Activated T-cell treated with anti-CD3 and anti-CD28 coated beads, Interleukin-2, amount 50 U/mL, for 4 hours (primary cell): ENCODE measurements around the gene LAMA2. TPM values are rescaled to one million over a fixed set of nuclear protein-coding genes. Genes with fewer than 3 reads are reported as not detected.

Experiments used
- ATAC-seq, 2 donors: fragments of 200-7000 bp; cut with Tn5 transposase; one replicate each; pipeline ENCODE4 v1.10.0; 2021
- DNase-seq: peaks from one replicate; pipeline ENCODE4 v3.0.0-alpha.2; 2020
- H3K27me3 Mint-ChIP-seq: one replicate; pipeline ENCODE4 v1.8.0; 2021; ENCODE audit warnings: low read depth, mixed read lengths
- H3K36me3 Mint-ChIP-seq: one replicate; pipeline ENCODE4 v1.8.0; 2022; ENCODE audit warnings: mixed read lengths; ENCODE audit not compliant: insufficient read depth
- H3K4me1 Mint-ChIP-seq: one replicate; pipeline ENCODE4 v1.8.0; 2021; ENCODE audit warnings: low read depth, mixed read lengths
- H3K4me3 Mint-ChIP-seq: one replicate; pipeline ENCODE4 v1.8.0; 2021; ENCODE audit warnings: mild to moderate bottlenecking, moderate library complexity, mixed read lengths
- H3K9me3 Mint-ChIP-seq: one replicate; pipeline ENCODE4 v1.8.0; 2021; ENCODE audit warnings: mixed read lengths
- total RNA-seq, 3 donors: library from RNA; stranded (reverse); gene quantifications; one replicate each; pipeline ENCODE4 v1.2.1, GENCODE V29; 2021

The LAMA2 gene
- total RNA-seq, 3 donors from 2014 or later, result 2.1 to 4.7 (median 3.8) TPM

DNA sequence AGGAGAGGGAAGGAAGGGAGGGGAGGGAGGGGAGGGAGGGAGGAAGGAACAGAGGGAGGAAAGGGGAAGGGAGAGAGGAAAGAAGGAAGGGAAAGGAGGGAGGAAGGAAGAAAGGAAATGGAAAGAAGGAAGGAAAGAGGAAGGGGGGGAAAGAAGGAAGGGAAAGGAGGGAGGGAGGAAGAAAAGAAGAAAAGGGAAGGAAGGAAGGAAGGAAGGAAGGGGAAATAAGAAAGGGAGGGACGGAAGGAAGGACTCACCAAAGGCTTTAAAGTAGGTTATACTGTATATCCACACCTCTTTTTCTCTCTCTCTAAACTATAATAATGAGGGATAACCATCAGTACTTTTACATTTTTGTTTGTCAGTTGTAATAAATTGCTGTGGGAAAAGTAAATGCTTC lies 502.2 kb downstream of the LAMA2 start:
- ATAC-seq (no peak), DNase-seq (no peak)
- Mint-ChIP-seq H3K27me3 (peaks cover 3% of the 10 kb centered on the region), H3K9me3 (no peaks in the 10 kb centered on the region), H3K36me3 (no peaks in the 10 kb centered on the region), H3K4me1 (no peaks in the 10 kb centered on the region), H3K4me3 (no peak overlapping the region)

GRCh38 chr6:129390900-129391299 lies 508.0 kb downstream of the LAMA2 start:
- Mint-ChIP-seq H3K4me1 (no peaks in the 10 kb centered on the region), H3K9me3 (no peaks in the 10 kb centered on the region), H3K27me3 (peaks cover 5% of the 10 kb centered on the region), H3K36me3 (no peaks in the 10 kb centered on the region), H3K4me3 (no peak overlapping the region)
- DNase-seq (no peak), ATAC-seq (no peak)

DNA sequence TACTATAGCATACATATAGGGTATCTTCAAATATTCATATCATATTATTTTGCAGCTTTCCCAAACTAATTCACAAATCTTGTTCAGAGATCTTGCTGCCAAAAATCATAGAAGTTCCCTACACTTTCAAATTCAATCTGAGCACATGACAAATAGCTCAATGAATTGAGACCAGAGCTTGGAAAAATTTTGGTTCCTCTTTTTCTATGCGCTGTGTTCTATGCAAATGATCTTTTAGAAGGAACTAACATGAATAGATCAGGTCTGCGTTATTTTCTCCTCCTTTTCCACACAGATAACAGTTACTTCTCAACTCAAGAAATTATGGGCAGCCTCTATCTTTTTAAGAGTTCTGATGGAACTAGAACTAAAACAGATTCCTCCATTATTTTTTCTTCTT lies 510.7 kb downstream of the LAMA2 start:
- H3K9me3 Mint-ChIP-seq, result no peaks in the 10 kb centered on the region
- H3K36me3 Mint-ChIP-seq, result no peaks in the 10 kb centered on the region
- ATAC-seq, result no peak

DNA sequence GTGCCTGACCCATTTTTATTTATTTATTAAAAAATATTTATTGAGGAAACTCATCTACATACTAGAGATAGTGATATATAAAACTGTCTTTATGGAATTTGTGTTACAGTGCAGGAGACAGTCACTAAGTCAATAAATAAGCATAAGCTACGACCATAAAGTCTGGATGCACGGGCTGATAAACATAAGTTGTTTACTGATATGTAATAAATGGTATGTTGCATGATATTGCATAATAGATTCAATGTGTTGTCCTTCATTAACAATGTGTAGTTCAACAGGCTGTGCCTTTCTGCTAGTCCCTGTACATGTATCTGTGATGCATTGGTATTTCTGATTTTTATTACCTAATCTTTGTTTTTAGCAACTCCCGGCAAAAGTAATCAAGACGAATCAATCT lies 515.8 kb downstream of the LAMA2 start:
- peaks cover 8% of the 10 kb centered on the region for H3K27me3 Mint-ChIP-seq
- H3K36me3 Mint-ChIP-seq, result no peaks in the 10 kb centered on the region
- ATAC-seq, result no peak
- H3K4me3 Mint-ChIP-seq, result no peak overlapping the region
- H3K4me1 Mint-ChIP-seq, result no peaks in the 10 kb centered on the region
- no peaks in the 10 kb centered on the region for H3K9me3 Mint-ChIP-seq
- DNase-seq, result no peak

More for the DNA sequence above, 510.7 kb downstream of the LAMA2 start:
- H3K27me3 Mint-ChIP-seq, result peaks cover 8% of the 10 kb centered on the region
- H3K4me3 Mint-ChIP-seq, result no peak overlapping the region
- no peak for DNase-seq
- no peaks in the 10 kb centered on the region for H3K4me1 Mint-ChIP-seq

GRCh38 chr6:129402244-129402643 lies 519.3 kb downstream of the LAMA2 start:
- no peaks in the 10 kb centered on the region for H3K36me3 Mint-ChIP-seq
- no peak for DNase-seq
- H3K9me3 Mint-ChIP-seq, result no peaks in the 10 kb centered on the region
- peaks cover 3% of the 10 kb centered on the region for H3K27me3 Mint-ChIP-seq
- ATAC-seq, result no peak
- H3K4me1 Mint-ChIP-seq, result no peaks in the 10 kb centered on the region
- no peak overlapping the region for H3K4me3 Mint-ChIP-seq

DNA sequence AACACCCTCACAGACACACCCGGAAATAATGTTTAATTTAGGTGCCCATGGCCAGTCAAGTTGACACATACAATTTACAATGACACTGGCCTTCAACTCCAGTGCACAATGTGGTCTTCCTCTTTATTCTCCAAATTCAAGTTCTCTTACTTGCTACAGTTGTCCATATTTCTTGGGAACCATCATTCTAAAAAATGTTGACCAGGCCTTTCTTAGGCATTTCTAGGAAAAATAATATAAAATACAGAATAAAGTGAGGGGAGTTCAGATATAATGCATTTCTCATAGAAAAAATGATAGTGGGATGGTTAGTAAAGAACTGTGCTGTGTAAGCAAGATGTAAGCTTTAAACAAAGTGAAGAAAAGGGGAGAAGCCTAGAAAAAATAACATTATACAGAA lies 528.2 kb downstream of the LAMA2 start:
- Mint-ChIP-seq H3K9me3 (no peaks in the 10 kb centered on the region), H3K27me3 (no peaks in the 10 kb centered on the region), H3K36me3 (no peaks in the 10 kb centered on the region), H3K4me1 (no peaks in the 10 kb centered on the region), H3K4me3 (no peak overlapping the region)
- DNase-seq (no peak), ATAC-seq (no peak)

DNA sequence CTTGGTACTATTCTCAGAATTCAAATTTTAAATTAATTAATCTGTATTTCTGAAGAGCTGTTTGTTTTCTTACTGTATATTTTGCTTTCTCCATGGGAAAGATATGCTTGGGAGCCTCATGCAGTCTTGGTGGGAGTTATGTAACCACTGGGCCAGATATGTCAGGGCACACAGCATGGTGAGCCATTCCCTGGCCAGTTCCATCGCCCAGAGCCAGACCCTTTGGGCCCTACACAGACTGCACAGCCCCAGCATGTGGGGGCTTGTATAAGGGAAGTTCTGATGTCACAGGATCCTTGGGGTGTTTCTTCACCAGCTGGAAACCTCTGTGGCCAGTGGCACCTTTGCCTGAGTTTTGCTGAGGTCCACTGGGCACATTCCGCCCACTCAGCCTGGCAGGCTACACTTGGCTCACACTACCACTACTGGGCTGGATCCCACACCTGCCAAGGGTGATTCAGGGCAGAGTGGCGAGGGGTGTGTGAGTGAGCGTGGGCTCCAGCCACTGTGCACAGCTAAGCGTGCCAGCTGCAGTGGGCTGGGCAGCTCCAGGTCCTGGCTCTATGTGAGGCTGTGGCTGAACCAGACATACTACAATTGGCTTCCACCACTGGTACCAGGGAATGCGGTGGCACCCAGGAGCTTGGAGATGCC lies 533.5 kb downstream of the LAMA2 start:
- ATAC-seq (no peak), DNase-seq (no peak)
- Mint-ChIP-seq H3K27me3 (no peaks in the 10 kb centered on the region), H3K4me1 (no peaks in the 10 kb centered on the region), H3K36me3 (no peaks in the 10 kb centered on the region), H3K4me3 (no peak overlapping the region), H3K9me3 (no peaks in the 10 kb centered on the region)

DNA sequence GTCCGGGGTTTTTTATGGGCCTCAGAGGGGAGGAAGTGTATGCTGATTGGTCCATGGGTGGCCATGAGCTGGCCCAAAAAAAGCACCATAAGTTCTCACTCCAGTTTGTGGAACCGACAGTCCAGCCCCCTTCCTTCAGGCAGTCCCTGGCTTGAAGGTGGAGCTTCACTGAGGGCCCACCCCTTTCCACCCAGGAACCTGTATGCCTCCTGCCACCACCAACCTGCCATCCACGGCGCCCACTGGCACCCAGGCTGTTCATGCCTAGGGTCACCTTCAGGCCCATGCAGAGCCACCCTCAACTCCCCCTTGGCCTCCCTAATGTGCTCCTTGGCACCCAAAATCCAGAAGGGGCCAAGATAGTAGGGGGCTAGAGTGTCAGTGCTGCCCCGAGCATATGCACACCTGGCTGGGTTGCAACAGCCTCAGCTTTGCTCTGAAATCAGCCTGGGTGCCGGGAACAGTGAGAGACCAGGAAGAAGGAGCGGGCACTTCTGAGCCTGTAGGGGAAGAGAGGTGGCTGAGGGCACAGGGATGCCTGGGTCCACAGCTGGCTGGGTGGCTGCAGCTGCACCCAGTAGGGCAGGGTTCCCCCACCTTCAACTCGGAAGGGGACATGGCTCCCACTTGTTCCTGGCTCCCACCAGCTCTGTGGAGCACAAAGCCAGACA lies 534.6 kb downstream of the LAMA2 start:
- no peak for DNase-seq
- Mint-ChIP-seq H3K27me3 (no peaks in the 10 kb centered on the region), H3K36me3 (no peaks in the 10 kb centered on the region), H3K4me3 (no peak overlapping the region), H3K4me1 (no peaks in the 10 kb centered on the region), H3K9me3 (no peaks in the 10 kb centered on the region)
- no peak for ATAC-seq

DNA sequence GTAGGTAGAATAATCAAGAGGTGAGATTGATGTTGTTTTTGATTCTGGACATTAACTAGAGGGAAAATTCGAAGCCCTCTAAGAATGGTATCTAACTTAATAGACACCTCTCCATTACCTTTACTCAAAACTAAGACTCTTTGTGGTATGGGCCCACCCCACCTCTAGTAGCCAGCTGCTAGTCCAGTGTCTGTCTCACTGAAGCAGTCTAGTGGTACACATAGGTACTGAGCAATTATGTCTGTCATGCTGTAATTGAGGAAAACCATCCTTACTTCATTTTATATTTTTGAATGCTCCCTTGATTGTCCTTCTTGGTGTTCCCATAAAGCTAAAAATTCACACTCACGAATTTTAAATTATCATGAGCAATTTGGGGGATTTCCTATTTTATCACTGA lies 536.4 kb downstream of the LAMA2 start:
- no peaks in the 10 kb centered on the region for H3K27me3 Mint-ChIP-seq
- H3K4me1 Mint-ChIP-seq, result no peaks in the 10 kb centered on the region
- H3K36me3 Mint-ChIP-seq, result no peaks in the 10 kb centered on the region
- no peaks in the 10 kb centered on the region for H3K9me3 Mint-ChIP-seq
- ATAC-seq (no peak), DNase-seq (no peak)
- H3K4me3 Mint-ChIP-seq, result no peak overlapping the region

- Mint-ChIP-seq H3K4me3 (no peak overlapping the region), H3K27me3 (no peaks in the 10 kb centered on the region), H3K9me3 (no peaks in the 10 kb centered on the region), H3K36me3 (no peaks in the 10 kb centered on the region), H3K4me1 (no peaks in the 10 kb centered on the region)
- DNase-seq, result no peak
- no peak for ATAC-seq
Measured at GRCh38 chr6:129426343-129426742, 543.4 kb downstream of the LAMA2 start.

- no peak for ATAC-seq
- Mint-ChIP-seq H3K36me3 (no peaks in the 10 kb centered on the region), H3K27me3 (peaks cover 2% of the 10 kb centered on the region), H3K9me3 (no peaks in the 10 kb centered on the region), H3K4me1 (no peaks in the 10 kb centered on the region), H3K4me3 (no peak overlapping the region)
- DNase-seq, result no peak
Measured at GRCh38 chr6:129429956-129430355, 547.0 kb downstream of the LAMA2 start.

DNA sequence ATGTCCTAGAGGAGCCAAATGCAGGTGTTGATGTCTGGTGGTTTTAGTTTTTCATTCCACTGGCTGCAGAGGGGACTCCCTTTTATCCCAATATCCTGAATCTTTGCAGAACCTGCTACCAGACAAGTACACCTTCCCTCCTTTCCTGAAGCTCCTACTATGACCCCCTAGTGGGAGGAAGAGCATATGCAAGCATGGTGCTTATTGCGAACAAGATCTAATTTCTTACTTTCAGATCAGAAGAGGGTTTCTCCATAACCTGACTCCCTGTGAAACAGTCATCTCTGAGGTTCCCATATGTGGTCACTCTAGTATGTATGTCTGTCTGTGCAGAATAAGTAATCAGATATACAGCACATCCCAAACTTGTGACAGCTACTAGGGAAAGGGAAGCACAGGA lies 549.8 kb downstream of the LAMA2 start:
- DNase-seq, result no peak
- Mint-ChIP-seq H3K4me3 (no peak overlapping the region), H3K36me3 (no peaks in the 10 kb centered on the region), H3K4me1 (no peaks in the 10 kb centered on the region), H3K27me3 (peaks cover 2% of the 10 kb centered on the region), H3K9me3 (no peaks in the 10 kb centered on the region)
- no peak for ATAC-seq

DNA sequence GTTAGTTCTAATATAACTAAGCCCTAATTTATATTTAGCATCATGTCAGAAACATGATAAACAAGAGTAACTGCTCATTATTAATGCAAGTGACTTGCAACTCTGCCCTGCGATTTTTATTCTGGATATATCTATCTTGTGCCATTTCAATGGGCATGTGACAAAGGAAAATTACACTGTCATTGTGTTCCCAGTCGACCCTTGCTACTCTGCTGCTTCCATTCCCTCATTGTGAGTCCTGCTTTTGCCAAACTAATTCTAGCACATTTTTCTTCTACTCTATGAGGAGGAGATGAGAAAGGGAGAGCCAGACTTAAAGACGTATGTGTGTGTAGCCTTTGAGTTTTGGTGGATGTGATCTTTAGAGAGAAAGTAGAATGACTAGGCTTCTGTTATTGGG lies 551.2 kb downstream of the LAMA2 start:
- Mint-ChIP-seq H3K4me1 (no peaks in the 10 kb centered on the region), H3K9me3 (no peaks in the 10 kb centered on the region), H3K4me3 (no peak overlapping the region), H3K36me3 (no peaks in the 10 kb centered on the region), H3K27me3 (peaks cover 2% of the 10 kb centered on the region)
- ATAC-seq (no peak), DNase-seq (no peak)

GRCh38 chr6:129440691-129441090 lies 557.8 kb downstream of the LAMA2 start:
- ATAC-seq (no peak), DNase-seq (no peak)
- H3K36me3 Mint-ChIP-seq, result no peaks in the 10 kb centered on the region
- H3K9me3 Mint-ChIP-seq, result no peaks in the 10 kb centered on the region
- peaks cover 11% of the 10 kb centered on the region for H3K4me1 Mint-ChIP-seq
- peaks cover 2% of the 10 kb centered on the region for H3K27me3 Mint-ChIP-seq
- no peak overlapping the region for H3K4me3 Mint-ChIP-seq

- Mint-ChIP-seq H3K4me1 (peaks cover 42% of the 10 kb centered on the region), H3K36me3 (no peaks in the 10 kb centered on the region), H3K4me3 (no peak overlapping the region), H3K9me3 (no peaks in the 10 kb centered on the region), H3K27me3 (peaks cover 2% of the 10 kb centered on the region)
- DNase-seq (no peak), ATAC-seq (no peak)
Measured at GRCh38 chr6:129444683-129445082, 561.7 kb downstream of the LAMA2 start.
